Brain microvascular endothelial cell (primary cell): ENCODE measurements around the gene CDC14B.

Experiments used
- DNase-seq: peaks from one replicate; pipeline ENCODE4 v3.0.0-alpha.2; 2020
- H3K27ac ChIP-seq: fragments of 250-450 bp; sonication (Bioruptor Pico); 2 replicates; pipeline ENCODE4 v1.5.1; 2020; ENCODE audit warnings: mild to moderate bottlenecking, moderate library complexity
- H3K27me3 ChIP-seq: fragments of 250-450 bp; sonication (Bioruptor Pico); replicated peaks from 2 replicates; pipeline ENCODE4 v1.5.1; 2020; ENCODE audit warnings: mild to moderate bottlenecking
- H3K36me3 ChIP-seq: fragments of 250-450 bp; sonication (Bioruptor Pico); replicated peaks from 2 replicates; pipeline ENCODE4 v1.5.1; 2020; ENCODE audit warnings: mild to moderate bottlenecking
- H3K4me3 ChIP-seq: 2 replicates; pipeline ENCODE4 v1.5.1; 2011; ENCODE audit warnings: low read depth, mild to moderate bottlenecking, control low read depth, low read length, moderate library complexity
- CTCF ChIP-seq: IDR thresholded peaks from 2 replicates; pipeline ENCODE4 v1.5.1; 2011; ENCODE audit warnings: low read depth, mild to moderate bottlenecking, moderate library complexity, low read length, control low read depth, inconsistent platforms; ENCODE audit errors: missing control alignments
- in situ Hi-C: cut with HindIII; loops from 2 replicates; pipeline ENCODE4 v1.10.0; 2017; ENCODE audit warnings: low sequenced_read_pairs, low pct_ligation_motif_present

The CDC14B gene

DNA sequence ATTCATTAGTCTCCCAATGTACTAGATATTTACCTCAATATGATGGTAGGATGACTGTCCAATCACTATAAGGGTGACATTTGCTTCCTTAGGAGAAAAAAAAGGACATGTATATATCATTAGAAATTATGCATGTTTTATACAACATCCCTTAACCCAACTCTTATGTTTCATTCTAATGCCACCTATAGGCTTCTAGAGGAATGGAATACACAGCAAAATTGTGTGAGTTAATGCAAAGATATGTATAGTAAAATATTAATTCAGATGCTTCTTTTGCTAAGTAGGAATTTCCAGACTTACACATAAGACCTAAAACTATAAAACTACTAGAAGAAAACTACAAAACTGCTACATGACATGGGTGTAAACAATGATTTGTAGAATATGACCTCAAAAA is 32.0 kb upstream of the CDC14B start:
- Histone ChIP-seq H3K27me3 (no peaks in the 10 kb centered on the region), H3K4me3 (no peak overlapping the region), H3K27ac (no peak overlapping the region), H3K36me3 (peaks cover 13% of the 10 kb centered on the region)
- peak; percentile 41 for TF ChIP-seq CTCF
- in situ Hi-C loops, result no loop called here
- no peak for DNase-seq

DNA sequence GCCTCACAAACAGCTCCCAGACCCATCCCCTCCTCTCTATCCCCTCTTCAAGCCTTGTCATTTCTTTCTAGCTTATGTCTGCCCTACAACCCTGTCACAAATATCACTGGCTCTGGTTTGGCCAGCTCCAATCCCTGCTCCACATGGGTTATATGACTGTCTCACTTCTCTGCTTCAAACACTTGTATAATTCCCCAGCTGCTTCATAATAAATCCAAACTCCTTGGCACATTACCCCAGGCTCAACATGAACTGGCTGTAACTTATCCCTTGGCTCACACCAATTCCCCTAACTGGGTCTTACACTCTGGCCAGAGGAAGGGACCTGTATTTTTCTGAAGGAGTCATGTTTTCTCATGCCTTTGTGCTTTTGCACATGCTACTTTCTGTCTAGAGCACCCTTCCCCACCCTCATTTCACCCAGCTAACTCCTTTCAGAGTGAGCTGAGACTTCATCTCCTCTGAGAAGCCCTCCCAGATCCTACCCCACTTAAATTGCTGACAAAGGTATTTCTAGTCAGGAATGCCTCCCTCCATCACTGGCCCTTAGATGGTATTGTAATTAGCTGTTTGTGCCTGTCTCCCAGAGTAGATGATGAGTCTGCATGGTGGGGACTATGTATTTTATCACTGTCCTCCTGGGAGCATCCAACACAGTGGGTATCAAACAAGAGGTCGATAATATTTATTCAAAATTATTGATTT is 30.1 kb upstream of the CDC14B start:
- Histone ChIP-seq H3K4me3 (no peak overlapping the region), H3K27me3 (no peaks in the 10 kb centered on the region), H3K27ac (no peak overlapping the region), H3K36me3 (peaks cover 16% of the 10 kb centered on the region)
- in situ Hi-C loops, result no loop called here
- no peak for DNase-seq
- TF ChIP-seq CTCF, result no peak

- no peak overlapping the region for H3K4me3 ChIP-seq
Measured at GRCh38 chr9:96646081-96646991, 26.7 kb upstream of the CDC14B start.

GRCh38 chr9:96644137-96644536 is 24.5 kb upstream of the CDC14B start:
- no peak for DNase-seq
- no peak for TF ChIP-seq CTCF
- H3K4me3 ChIP-seq, result no peak overlapping the region
- H3K27me3 ChIP-seq, result no peaks in the 10 kb centered on the region
- H3K27ac ChIP-seq, result no peak overlapping the region
- peaks cover 11% of the 10 kb centered on the region for H3K36me3 ChIP-seq
- in situ Hi-C loops, result no loop called here

More at GRCh38 chr9:96646081-96646991, 26.7 kb upstream of the CDC14B start:
- Histone ChIP-seq H3K36me3 (peaks cover 21% of the 10 kb centered on the region), H3K27me3 (no peaks in the 10 kb centered on the region), H3K27ac (no peak overlapping the region)
- in situ Hi-C loops, result no loop called here
- TF ChIP-seq CTCF, result no peak
- DNase-seq, result peak; percentile 14

DNA sequence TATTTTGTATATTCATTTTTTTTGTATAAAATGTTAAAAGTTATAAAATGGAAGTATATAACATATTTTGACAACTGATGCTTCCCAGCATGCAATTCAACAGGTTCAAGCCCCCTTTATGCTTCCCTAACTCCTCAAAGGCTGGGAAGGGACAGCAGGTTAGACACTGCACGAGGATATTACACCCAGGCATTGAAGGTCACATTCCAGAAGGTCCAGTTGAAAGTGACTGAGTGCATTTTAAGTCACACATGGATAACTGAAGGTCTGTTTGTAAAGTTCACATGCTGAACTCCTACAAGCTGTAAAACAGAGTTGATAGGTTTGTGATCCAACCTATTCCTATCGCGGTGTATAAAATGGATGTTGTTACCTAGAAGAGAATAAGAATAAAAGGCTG is 21.9 kb upstream of the CDC14B start:
- no peak for DNase-seq
- H3K36me3 ChIP-seq, result peaks cover 8% of the 10 kb centered on the region
- in situ Hi-C loops, result no loop called here

More for the DNA sequence above, 21.9 kb upstream of the CDC14B start:
- TF ChIP-seq CTCF, result no peak
- Histone ChIP-seq H3K4me3 (no peak overlapping the region), H3K27me3 (no peaks in the 10 kb centered on the region), H3K27ac (no peak overlapping the region)
